ENCODE data around the gene SOX12.

The SOX12 gene

DNA sequence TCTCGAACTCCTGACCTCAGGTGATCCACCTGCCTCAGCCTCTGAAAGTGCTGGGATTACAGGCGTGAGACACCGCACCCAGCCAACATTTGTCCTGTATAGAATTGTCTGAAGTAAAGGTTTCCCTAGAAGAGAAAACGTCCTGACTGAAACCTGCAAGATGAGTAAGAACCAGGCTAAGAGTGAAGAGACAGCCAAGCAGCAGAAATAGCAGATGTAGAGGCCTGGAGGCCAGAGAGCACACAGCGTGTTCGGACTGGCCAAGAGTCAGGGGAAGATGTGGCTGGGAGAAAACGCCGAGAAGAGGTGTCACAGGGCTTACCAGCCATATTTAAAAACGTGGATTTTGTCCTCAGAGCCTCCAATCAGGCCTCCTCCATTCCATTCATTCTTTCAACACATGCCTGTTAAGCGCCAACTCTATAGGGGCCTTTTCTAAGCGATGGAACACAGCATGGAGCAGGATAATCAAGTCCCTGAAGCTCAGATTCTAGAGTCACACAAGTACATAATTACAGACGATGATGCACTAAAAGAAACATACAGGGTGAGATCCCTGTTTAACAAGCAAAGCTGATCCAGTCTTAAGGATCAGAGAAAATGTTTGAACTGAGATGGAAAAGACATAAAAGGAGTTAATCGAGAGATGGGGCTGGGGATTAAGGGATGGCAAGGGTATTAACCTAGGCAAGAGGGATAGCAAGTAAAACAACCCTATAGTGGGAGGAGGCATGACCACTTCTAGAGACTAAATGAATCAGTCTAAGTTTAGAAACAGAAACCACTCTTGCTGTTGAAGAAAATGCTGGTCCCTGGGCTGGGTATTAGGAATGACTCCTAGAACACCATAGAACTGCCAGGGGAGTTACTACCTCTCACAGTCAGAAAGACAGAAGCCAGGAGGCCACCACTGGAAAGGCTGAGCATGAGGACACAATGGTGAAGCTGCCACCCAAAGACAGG is 23.2 kb upstream of the SOX12 start:
- TF ChIP-seq, protein P1, sequence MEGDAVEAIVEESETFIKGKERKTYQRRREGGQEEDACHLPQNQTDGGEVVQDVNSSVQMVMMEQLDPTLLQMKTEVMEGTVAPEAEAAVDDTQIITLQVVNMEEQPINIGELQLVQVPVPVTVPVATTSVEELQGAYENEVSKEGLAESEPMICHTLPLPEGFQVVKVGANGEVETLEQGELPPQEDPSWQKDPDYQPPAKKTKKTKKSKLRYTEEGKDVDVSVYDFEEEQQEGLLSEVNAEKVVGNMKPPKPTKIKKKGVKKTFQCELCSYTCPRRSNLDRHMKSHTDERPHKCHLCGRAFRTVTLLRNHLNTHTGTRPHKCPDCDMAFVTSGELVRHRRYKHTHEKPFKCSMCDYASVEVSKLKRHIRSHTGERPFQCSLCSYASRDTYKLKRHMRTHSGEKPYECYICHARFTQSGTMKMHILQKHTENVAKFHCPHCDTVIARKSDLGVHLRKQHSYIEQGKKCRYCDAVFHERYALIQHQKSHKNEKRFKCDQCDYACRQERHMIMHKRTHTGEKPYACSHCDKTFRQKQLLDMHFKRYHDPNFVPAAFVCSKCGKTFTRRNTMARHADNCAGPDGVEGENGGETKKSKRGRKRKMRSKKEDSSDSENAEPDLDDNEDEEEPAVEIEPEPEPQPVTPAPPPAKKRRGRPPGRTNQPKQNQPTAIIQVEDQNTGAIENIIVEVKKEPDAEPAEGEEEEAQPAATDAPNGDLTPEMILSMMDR (IDR thresholded peaks at IDR 0.05; ENCODE audit: low read depth, low read length) = no peak
- no peak for DNase-seq (ENCODE audit: low read depth in 2 of 2)
- H3K4me3 ChIP-seq (replicated peaks in 1 of 2; ENCODE audit: low read depth in 2 of 2, low read length in 2 of 2) = no peak overlapping the region

DNA sequence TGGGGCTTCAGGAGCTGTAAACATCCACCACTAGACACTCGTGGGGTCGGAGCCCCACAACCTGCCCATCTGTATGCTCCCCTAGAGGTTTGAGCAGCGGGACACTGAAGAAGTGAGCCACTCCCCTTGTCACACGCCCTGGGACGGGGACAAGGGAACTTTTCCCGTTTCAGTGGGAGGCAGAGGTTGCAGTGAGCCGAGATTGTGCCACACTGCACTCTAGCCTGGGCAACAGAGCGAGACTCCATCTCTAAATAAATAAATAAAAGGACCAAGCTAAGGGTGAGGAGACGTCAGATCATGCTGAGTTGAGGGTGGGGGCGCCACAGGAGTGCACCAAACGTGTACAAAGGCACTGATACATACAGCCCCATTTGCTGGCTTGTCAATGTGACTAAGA is 19.6 kb upstream of the SOX12 start:
- no peak overlapping the region for H3K4me3 ChIP-seq (replicated peaks in 1 of 2; ENCODE audit: low read depth in 2 of 2, low read length in 2 of 2)
- TF ChIP-seq, protein P1 (IDR thresholded peaks at IDR 0.05; ENCODE audit: low read depth, low read length) = no peak
- no peak for DNase-seq (ENCODE audit: low read depth in 2 of 2)

DNA sequence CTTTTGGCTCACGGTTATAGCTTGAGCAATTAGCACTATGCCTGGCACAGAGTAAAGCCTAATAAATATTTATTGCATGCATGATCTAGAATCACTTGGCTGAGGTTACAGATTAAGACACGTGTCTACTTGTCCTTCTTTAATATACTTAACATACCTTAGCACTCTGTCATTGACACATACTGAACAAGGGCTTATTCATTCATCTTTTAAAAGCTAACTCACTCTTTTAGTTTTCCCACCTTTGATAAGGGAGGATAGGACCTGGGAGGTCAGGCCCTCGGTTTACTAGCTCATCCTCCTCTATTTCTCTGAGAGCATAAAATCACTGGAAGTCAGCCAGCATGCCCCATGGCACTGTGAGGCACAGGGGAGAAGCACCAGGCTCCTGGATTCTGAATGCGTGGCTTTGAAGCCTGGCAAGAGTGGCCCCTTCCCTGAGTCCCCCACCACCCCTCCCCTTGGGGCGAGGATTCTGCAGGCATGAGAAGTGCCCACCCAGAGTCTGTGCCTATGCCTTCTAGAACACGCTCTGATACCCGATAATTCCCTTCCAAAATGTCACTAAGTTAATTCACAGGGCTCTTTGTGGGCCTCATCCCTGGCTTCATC is 16.8 kb upstream of the SOX12 start:
- TF ChIP-seq, protein P1 (IDR thresholded peaks at IDR 0.05; ENCODE audit: low read depth, low read length) = no peak
- no peak for DNase-seq (ENCODE audit: low read depth in 2 of 2)
- H3K4me3 ChIP-seq (replicated peaks in 1 of 2; ENCODE audit: low read depth in 2 of 2, low read length in 2 of 2) = no peak overlapping the region

DNA sequence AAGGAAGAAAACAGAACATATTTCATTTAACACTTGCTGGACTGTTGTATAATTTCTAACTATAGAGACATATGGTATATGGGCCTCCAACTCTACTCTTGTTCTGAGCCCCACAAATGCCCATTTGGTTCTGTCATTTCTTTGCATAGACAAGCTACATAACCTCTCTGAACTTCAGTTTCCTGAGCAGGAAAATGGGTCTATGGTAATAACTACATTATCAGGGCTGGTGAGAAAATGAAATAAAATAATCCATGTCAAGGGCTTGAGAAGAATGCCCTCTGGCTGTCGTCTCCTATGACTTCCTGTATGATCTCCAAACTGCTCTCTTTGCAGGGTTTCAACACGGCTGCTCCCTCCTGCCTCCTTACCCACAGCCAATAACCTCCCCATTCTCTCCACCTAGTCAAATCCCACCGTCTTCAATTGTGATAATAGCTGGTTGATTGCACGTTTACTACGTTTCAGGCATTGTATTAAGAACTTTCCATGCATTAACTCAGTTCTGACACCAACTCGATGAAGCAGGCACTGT is 16.0 kb upstream of the SOX12 start:
- TF ChIP-seq, protein P1 (IDR thresholded peaks at IDR 0.05; ENCODE audit: low read depth, low read length) = no peak
- H3K4me3 ChIP-seq (replicated peaks in 1 of 2; ENCODE audit: low read depth in 2 of 2, low read length in 2 of 2) = peak overlapping the region; percentile 47 to 48

DNA sequence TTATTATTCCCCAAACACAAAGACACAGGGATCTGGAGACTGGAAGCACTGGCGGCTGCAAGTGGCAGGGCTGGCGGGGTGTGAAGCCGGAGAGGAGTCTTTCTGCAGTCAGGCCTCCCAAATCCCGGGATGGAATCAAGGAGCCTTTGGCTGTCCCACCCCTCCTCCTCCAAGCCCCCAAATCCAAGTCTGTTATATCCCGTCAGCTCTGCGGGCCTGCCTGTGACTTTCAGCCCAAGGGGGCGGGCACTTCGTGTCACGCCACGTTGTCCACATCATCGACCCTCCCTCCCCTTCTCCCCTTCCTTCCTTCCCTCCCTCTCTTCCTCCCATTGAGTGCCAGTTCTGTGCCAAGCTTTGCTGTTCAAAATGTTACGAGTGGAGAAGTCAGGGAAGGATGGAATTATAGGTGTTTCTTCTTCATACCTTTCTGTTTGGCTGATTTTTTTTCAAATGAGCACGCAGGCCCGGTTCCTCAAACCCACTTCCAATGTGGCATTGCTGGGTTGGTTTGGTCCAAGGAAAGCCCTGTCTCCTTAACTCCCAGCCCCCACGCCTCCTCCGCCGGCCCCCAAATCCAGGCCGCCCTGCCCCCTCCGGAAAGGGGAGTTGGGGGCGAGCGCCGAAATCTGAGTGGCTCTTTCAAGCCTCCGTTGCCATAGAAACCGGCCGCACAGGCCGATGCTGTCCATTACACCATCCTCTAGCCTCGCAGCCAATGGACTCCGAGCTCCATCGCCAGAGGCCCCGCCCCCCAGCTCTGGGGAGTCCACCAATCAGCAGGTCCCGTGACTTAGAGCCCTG is 15.3 kb upstream of the SOX12 start:
- peak; percentile 99 to 100 for DNase-seq (ENCODE audit: low read depth in 2 of 2)
- TF ChIP-seq, protein P1 (IDR thresholded peaks at IDR 0.05; ENCODE audit: low read depth, low read length) = no peak
- peak overlapping the region; percentile 47 to 48 for H3K4me3 ChIP-seq (replicated peaks in 1 of 2; ENCODE audit: low read depth in 2 of 2, low read length in 2 of 2)

More for the DNA sequence above, 16.0 kb upstream of the SOX12 start:
- peak; percentile 38 to 66 for DNase-seq (ENCODE audit: low read depth in 2 of 2)

DNA sequence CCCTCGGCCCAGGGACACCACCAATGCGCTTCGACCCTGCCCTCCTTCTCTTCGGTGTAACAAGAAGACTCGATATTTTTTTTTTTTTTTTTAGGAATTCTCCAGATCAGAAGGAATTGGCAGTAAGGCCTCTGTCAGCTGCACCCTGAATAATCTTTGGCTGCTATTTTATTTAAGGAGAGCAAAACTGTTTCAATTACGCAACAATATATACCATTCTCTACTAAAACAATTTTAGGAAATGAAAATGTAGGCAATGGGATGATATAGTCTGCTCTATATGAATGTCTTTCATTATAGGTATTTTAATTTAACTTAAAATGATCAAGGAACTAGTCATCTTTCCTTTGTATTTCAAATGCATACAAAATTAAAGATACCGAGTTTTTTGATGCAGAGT is 14.7 kb upstream of the SOX12 start:
- TF ChIP-seq, protein P1 (IDR thresholded peaks at IDR 0.05; ENCODE audit: low read depth, low read length) = no peak
- no peak for DNase-seq (ENCODE audit: low read depth in 2 of 2)
- H3K4me3 ChIP-seq (replicated peaks in 1 of 2; ENCODE audit: low read depth in 2 of 2, low read length in 2 of 2) = no peak overlapping the region

All from cardiac fibroblast (primary cell).